Adrenal gland (tissue), 12 donors: Measurements from ENCODE around the gene NPIPB4. TPM values are rescaled to one million over a fixed set of nuclear protein-coding genes. Genes with fewer than 3 reads are reported as not detected.
A peak's percentile ranks its signal among the peaks of the same experiment; 100 is the strongest.
"Not testable (repeated sequence)": the region's sequence is repeated elsewhere in the genome, so short reads cannot be mapped to it uniquely, and the experiment has no call there.

Experiments used
- DNase-seq, 7 donors: peaks; one replicate each; pipeline ENCODE4 v3.0.0-alpha.2; 2019 to 2020
- H3K27ac ChIP-seq, 5 donors: fragments of 200-600 bp; sonication (generic) in 4 of 5; 1 replicate in 3 of 5; 2 replicates in 2 of 5; pipeline versions ENCODE4 v1.5.1 to v1.8.0; 2016 to 2020; ENCODE audit warnings: mild to moderate bottlenecking in 1 of 5
- H3K27me3 ChIP-seq: fragments of 200-600 bp; 2 replicates; pipeline ENCODE4 v1.8.0; 2021
- H3K36me3 ChIP-seq, 2 donors: fragments of 200-600 bp; replicated peaks in 1 of 2; 1 replicate in 1 of 2; 2 replicates in 1 of 2; pipeline versions ENCODE4 v1.5.1 to v1.8.0; 2018 to 2022
- H3K4me1 ChIP-seq, 2 donors: fragments of 200-600 bp; replicated peaks in 1 of 2; 1 replicate in 1 of 2; 2 replicates in 1 of 2; pipeline versions ENCODE4 v1.5.1 to v1.8.0; 2018 to 2021
- H3K4me3 ChIP-seq, 4 donors: fragments of 200-600 bp; sonication (generic) in 3 of 4; one replicate each; pipeline ENCODE4 v1.5.1; 2016 to 2018
- H3K9me3 ChIP-seq, 3 donors: fragments of 200-600 bp; sonication (generic) in 1 of 3; replicated peaks in 1 of 3; 1 replicate in 2 of 3; 2 replicates in 1 of 3; pipeline versions ENCODE4 v1.5.1 to v1.8.0; 2016 to 2021
- POLR2A ChIP-seq, 2 donors: fragments of 450-650 bp; IDR thresholded peaks; one replicate each; pipeline ENCODE4 v1.6.1; 2017; ENCODE audit warnings: antibody characterized with exemption in 2 of 2, mild to moderate bottlenecking in 2 of 2, moderate library complexity in 1 of 2
- WGBS, 4 donors: extraction: QIAGEN DNeasy Blood & Tissue Kit in 2 of 4; methylation state at CpG; one replicate each; pipeline versions ENCODE4 v1.1.5 to v1.1.7; 2013 to 2017; 5-methylcytosine and 5-hydroxymethylcytosine counted together
- intact Hi-C, 2 donors: fragments of 100-400 bp; cut with DNase I; formaldehyde crosslinking; loops; one replicate each; pipeline versions ENCODE4 v1.14.1 to v1.15.0; 2022 to 2023
- polyA plus RNA-seq, 3 donors: library from polyadenylated mRNA; stranded (reverse); fragments of 200-250 nt in 2 of 3; fragments of 350-450 nt in 1 of 3; fragmentation: Illumina TruSeq in 1 of 3; extraction: RNeasy Lipid Tissue Mini Kit (QIAGEN cat#74804) in 1 of 3; gene quantifications; one replicate each; pipeline ENCODE4 v1.2.3, GENCODE V29; 2013 to 2014
- total RNA-seq, 9 donors: library from RNA; depleted of rRNA in 4 of 9; stranded (reverse); fragments of >200 nt in 4 of 9; fragments of 120-200 nt in 1 of 9; fragmentation: NEBNext Ultra II Directional in 1 of 9; extraction: Animal tissue kit (Norgen Biotek cat#: 25700) in 1 of 9; gene quantifications; one replicate each; pipeline versions ENCODE4 v1.1.0 to v1.2.4, GENCODE V29; 2013 to 2023
- TF ChIP-seq, protein P1 (sequence below), 6 experiments: fragments of 450-650 bp in 4 of 6; fragments of 200-600 bp in 2 of 6; sonication (generic) in 1 of 6; IDR thresholded peaks; 1 replicate in 5 of 6; 2 replicates in 1 of 6; pipeline versions ENCODE4 v1.5.1 to v1.8.0; 2016 to 2021; ENCODE audit warnings: antibody characterized with exemption in 6 of 6, mild to moderate bottlenecking in 2 of 6, moderate library complexity in 1 of 6
- donor health status: healthy with polysubstance abuse.
- donor health status: Bipolar disorder and iron deficiency.
- donor health status: DM: yes; HTN: yes; CAD: no.
- donor health status: DM: no; HTN: no; CAD: no.
- donor health status: DM: no; HTN: no; CAD: no.
- donor health status: DM: yes; HTN: yes; CAD: no.

The NPIPB4 gene
- total and polyA plus RNA-seq, 12 donors, result 7.6 to 83.6 (median 34.5) TPM

DNA sequence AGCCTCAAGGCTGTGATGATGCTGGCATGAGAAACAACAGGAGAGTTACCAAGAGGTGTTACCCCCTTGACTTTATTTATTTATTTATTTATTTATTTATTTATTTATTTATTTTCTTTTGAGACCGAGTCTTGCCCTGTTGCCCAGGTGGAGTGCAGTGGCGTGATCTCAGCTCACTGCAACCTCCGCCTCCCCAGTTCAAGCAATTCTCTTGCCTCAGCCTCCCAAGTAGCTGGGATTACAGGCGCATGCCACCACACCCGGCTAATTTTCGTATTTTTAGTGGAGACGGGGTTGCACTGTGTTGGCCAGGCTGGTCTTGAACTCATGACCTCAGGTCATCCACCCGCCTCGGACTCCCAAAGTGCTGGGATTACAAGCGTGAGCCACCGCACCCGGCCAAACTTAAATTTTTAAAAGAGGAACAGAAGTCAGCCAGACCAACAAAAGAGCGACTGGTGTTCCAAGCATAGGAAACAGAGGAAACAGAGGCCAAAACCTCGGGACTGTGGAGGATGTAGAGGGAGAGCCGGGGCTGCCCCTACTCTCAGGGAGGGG is 36.6 kb downstream of the NPIPB4 start:
- 79 to 85% (median 82%) methylated on average over 14 to 15 of the region's 15 CpGs for WGBS, 4 donors
- intact Hi-C loops, result not testable (repeated sequence)

DNA sequence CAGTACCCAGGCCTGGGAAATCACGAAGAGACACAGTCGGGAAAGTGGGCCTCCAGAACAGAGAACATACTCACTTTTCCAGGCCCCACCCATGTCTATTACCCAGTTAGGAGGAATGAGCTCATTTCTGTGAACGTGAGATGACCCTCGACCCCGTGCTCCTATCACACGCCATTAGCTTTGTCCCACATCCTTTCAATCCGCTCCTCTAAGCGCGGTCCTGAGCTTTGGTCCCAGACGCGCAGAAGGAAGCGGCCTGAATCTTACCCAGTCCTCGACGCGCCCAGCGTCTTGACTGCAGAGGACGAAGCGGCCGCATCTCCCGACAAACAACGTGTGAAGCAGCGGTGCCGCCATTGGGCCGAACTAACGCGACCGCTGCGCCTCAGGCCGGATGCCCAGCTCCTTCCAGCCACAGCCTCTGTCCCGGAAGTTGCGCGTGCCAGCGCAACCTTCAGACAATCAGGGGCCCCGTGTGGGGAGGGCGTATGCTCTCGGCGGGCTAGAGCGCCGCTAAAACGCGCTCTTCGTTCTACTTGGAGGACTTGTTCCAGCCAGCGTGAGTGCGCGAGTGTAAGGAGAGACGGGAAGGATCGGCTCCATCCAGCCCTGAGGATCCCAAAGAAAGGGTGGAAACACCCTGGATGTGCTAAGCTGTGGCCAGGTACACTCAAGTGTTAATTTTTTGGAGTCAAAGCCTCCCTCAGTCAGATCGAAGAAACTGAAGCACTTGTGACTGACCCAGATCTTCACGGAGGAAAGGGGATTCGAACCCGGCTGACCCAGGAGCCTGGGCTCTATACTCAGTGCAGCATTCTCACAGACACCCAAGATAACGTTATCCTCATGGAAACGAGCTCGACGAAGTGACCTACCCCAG is 37.3 kb downstream of the NPIPB4 start:
- H3K9me3 ChIP-seq, H3K36me3 ChIP-seq, H3K27me3 ChIP-seq, intact Hi-C loops, H3K4me1 ChIP-seq: not testable (repeated sequence)
- DNase-seq, result peak; percentile 53 to 80 (median 56)
- TF ChIP-seq POLR2A (IDR thresholded peaks at IDR 0.05), result peak in 1 of 2 donors; percentile 35
- Histone ChIP-seq H3K4me3 (peak overlapping the region; percentile 19 to 51 (median 41)), H3K27ac (peak overlapping the region in 4 of 5 donors; percentile 36 to 79 (median 66))
- 2 to 9% (median 3%) methylated on average over 11 to 55 of the region's 55 CpGs for WGBS, 4 donors

More for the DNA sequence above, 36.6 kb downstream of the NPIPB4 start:
- peak in 1 of 7 donors; percentile 15 for DNase-seq
- H3K27me3 ChIP-seq, H3K36me3 ChIP-seq, H3K9me3 ChIP-seq, H3K4me1 ChIP-seq: not testable (repeated sequence)
- peak overlapping the region in 1 of 4 donors; percentile 47 for H3K4me3 ChIP-seq
- H3K27ac ChIP-seq, result peak overlapping the region in 2 of 5 donors; percentile 73 to 79

DNA sequence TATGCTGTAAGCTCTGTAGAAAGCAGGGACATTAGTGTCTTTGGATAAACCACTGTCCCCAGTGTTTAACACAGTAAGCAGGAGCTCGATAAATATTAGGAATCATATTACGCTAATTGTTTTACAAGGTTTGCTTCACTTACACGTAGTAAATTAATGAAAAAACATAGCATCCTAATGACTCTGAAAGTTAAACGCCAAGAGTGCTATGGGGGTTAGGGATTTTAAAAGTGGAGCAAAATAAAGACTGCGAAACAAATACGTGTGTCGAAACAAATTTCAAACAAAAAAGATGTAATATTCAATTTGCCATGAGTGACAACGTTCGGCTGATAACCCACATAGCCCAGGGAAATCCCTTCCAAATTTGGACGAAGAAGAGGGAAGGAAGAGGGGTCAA is 37.9 kb downstream of the NPIPB4 start:
- peak overlapping the region in 2 of 4 donors; percentile 47 to 51 for H3K4me3 ChIP-seq
- WGBS, 4 donors, result 55 to 57% (median 57%) methylated on average over 9 to 10 of the region's 10 CpGs
- H3K4me1 ChIP-seq, DNase-seq, H3K27me3 ChIP-seq, H3K9me3 ChIP-seq, H3K36me3 ChIP-seq, intact Hi-C loops: not testable (repeated sequence)
- peak overlapping the region in 3 of 5 donors; percentile 59 to 79 (median 73) for H3K27ac ChIP-seq

DNA sequence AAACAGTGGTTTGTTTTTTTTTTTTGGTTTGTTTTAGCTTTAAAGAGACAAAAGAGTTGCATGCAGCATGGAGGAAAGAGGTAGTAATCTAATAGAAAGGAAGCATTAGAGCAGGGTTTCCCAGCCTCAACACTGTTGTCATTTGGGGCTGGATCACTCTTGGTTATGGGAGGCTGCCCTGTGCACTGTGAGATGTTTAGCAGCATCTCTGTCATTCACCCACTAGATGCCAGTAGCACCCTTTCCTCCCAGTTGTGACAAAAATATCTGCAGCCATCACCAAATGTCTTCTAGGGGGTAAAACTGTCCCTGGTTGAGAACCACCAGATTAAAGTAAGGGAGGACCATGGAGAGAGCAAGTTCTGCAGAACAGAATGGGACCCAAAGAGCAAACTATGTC is 40.5 kb downstream of the NPIPB4 start:
- H3K36me3 ChIP-seq, H3K27ac ChIP-seq: not testable (repeated sequence)

DNA sequence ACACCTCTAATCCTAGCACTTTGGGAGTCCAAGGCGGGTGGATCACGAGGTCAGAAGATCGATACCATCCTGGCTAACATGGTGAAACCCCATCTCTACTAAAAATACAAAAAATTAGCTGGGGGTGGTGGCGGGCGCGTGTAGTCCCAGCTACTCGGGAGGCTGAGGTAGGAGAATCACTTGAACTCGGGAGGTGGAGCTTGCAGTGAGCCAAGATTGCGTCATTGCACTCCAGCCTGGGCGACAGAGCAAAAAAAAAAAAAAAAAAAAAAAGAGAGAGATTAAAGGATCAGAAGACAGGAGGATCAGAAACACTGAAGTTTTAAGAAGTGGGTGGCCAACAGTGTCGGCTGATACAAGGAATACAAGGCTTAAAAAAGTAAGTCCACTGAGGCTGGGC is 41.9 kb downstream of the NPIPB4 start:
- H3K4me1 ChIP-seq, H3K27me3 ChIP-seq, DNase-seq, H3K4me3 ChIP-seq, H3K36me3 ChIP-seq, H3K27ac ChIP-seq, H3K9me3 ChIP-seq, intact Hi-C loops: not testable (repeated sequence)
- WGBS, 4 donors, result 83 to 90% (median 86%) methylated on average over 10 to 11 of the region's 11 CpGs

More for the DNA sequence above, 40.5 kb downstream of the NPIPB4 start:
- H3K4me3 ChIP-seq, DNase-seq, H3K9me3 ChIP-seq, H3K4me1 ChIP-seq, intact Hi-C loops, H3K27me3 ChIP-seq: not testable (repeated sequence)

DNA sequence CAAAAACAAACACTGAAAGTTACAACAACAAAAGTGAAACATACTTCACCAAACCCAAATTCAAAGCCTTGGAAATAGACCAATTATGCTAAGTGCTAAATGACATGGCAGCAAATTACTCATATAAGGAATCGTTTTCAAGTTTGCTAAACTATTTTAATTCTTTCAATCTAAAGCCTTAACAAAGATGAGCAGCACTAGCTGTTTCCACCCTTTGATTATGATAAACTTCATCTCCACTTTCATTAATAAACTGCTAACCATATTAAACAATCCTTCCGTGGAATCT is 55.2 kb downstream of the NPIPB4 start:
- H3K36me3 ChIP-seq, intact Hi-C loops, H3K9me3 ChIP-seq, H3K27ac ChIP-seq, H3K4me1 ChIP-seq, DNase-seq, H3K27me3 ChIP-seq, H3K4me3 ChIP-seq: not testable (repeated sequence)
- WGBS, 4 donors, result 54 to 67% (median 56%) methylated on average over 2 of the region's 2 CpGs

DNA sequence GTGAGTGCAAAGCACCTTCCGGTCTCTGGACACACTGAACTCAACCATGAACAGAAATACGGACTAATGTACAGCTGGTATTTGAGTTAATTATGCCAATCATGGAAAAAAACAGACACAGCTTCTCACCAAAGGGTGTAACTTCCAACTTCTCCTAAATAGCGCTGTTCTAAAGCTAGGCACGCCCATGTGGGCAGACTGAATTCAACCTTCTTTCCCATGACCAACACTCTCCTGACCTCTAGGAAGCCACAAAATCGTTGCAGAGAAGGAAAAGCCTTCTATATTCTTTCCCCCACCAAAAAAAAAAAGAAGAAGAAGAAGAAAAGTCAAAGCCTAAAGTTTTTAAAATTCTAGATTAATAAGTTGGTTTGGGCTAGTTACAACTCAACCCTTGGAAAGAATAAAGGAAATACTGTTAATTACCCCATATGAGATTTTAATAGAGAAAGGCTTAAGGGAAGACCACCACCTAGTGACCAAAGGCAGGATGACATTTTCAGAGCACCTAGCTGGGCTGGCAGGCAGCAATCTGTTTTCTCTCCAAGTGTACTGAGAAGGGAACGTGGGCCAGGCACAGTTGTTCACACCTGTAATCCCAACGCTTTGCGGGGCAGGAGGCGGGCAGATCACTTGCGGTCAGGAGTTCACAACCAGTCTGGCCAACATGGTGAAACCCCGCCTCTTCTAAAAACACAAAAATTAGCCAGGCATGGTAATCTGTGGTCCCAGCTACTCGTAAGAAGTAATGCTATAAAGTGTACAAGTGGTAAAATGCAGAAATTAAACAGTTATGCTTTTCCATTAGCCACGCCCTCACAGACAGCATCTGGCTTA is 55.8 kb downstream of the NPIPB4 start:
- H3K27ac ChIP-seq, H3K9me3 ChIP-seq, H3K36me3 ChIP-seq, H3K27me3 ChIP-seq, intact Hi-C loops, H3K4me3 ChIP-seq, H3K4me1 ChIP-seq: not testable (repeated sequence)
- WGBS, 4 donors, result 59 to 73% (median 65%) methylated on average over 9 to 11 of the region's 13 CpGs
- peak in 5 of 7 donors; percentile 18 to 64 (median 38) for DNase-seq
- TF ChIP-seq, protein P1, sequence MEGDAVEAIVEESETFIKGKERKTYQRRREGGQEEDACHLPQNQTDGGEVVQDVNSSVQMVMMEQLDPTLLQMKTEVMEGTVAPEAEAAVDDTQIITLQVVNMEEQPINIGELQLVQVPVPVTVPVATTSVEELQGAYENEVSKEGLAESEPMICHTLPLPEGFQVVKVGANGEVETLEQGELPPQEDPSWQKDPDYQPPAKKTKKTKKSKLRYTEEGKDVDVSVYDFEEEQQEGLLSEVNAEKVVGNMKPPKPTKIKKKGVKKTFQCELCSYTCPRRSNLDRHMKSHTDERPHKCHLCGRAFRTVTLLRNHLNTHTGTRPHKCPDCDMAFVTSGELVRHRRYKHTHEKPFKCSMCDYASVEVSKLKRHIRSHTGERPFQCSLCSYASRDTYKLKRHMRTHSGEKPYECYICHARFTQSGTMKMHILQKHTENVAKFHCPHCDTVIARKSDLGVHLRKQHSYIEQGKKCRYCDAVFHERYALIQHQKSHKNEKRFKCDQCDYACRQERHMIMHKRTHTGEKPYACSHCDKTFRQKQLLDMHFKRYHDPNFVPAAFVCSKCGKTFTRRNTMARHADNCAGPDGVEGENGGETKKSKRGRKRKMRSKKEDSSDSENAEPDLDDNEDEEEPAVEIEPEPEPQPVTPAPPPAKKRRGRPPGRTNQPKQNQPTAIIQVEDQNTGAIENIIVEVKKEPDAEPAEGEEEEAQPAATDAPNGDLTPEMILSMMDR (IDR thresholded peaks at IDR 0.05), result peak; percentile 20 to 51 (median 40)

DNA sequence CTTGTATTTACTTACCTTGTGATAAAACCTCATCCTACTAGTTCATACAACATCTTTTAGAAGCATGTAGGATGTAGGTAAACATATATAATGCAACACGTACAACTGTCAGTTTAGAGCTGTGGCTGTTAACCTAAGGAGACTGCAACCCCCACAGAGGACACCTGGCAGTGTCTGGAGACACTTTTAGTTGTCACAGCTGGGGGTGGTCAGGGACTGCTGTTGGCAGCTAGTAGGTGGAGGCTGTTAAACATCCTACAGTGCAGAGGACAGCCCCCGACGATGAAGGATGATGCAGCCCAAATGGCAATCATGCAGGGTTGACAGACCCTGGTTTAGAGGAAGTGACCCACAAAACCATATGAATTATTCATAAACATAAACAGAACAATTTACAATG is 59.0 kb downstream of the NPIPB4 start:
- H3K4me1 ChIP-seq, H3K27ac ChIP-seq, intact Hi-C loops, H3K36me3 ChIP-seq, H3K4me3 ChIP-seq, H3K9me3 ChIP-seq, DNase-seq, H3K27me3 ChIP-seq: not testable (repeated sequence)
- WGBS, 4 donors, result no CpG with 5 or more reads among the region's 3 CpGs

DNA sequence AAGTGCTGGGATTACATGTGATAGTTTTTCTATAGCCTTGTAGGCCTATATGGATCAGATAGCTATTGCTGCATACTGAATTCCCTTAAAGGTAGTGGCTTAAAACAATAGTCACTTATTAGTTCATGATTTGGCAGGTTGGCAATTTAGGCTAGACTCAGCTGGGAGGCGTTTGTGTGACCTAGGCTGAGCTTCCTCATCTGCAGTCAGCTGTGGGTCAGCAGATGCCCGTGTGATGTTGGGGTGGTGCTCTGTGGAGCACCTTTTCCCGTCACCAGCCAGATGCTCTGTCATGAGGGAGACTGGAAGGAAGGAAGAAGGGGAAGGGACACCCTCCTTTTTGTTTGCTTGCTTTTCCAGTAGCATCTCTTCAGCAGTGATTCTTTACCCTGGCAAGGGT is 64.2 kb downstream of the NPIPB4 start:
- H3K36me3 ChIP-seq, intact Hi-C loops, H3K4me3 ChIP-seq, H3K9me3 ChIP-seq, H3K4me1 ChIP-seq, H3K27me3 ChIP-seq, H3K27ac ChIP-seq: not testable (repeated sequence)
- WGBS, 4 donors, result 31 to 48% (median 35%) methylated on average over 2 of the region's 3 CpGs; no CpG with 5 or more reads in 1 of the 4 donors
- peak in 2 of 7 donors; percentile 20 to 25 for DNase-seq
